M059J (cell line): ENCODE results near the gene PCSK5. TPM values are rescaled to one million over a fixed set of nuclear protein-coding genes. Genes with fewer than 3 reads are reported as not detected.

Source experiments
- DNase-seq: peaks from one replicate; pipeline ENCODE4 v3.0.0-alpha.2; 2012; ENCODE audit warnings: low read depth
- total RNA-seq: library from RNA; depleted of rRNA; stranded (reverse); fragments of >200 nt; shearing (Covaris generic); gene quantifications from 2 replicates; pipeline ENCODE4 v1.2.3, GENCODE V29; 2014

PCSK5 gene
- total RNA-seq, 1 experiment from 2014 or later = 0.10 TPM

DNA sequence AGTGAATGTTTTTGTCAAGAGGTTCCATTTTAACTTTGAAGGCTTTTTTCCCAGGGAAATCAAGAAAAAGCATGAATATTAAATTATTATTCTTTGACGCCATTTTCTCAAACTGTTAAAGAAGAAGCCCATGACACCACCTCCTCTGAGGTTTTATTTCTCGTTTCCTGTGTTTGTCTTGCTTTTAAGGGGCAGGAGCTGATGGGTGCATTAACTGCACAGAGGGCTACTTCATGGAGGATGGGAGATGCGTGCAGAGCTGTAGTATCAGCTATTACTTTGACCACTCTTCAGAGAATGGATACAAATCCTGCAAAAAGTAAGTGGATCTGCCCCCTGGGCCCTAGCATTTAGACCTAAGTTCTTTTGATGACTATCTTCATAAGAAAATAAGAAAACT is 298.4 kb downstream of the PCSK5 start:
- DNase-seq = no peak

DNA sequence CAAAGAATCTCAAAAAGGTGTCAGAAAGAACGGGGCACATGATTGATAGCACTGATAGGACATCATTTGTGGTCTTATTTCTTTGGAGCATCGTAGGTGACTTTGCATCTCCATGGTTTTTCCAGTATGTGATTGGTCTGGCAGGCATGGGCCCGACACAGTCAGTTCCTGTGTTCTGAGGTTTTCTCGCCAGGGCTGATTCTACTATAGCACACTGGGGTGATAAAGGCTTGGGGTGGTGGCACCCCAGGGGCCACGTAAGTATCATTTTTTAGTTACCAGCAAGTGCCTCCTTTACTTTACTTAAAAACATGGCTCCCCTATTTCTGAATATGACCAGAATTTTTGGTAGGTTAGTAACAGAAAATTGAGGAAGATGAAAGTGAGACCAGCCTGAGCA is 301.0 kb downstream of the PCSK5 start:
- no peak for DNase-seq

DNA sequence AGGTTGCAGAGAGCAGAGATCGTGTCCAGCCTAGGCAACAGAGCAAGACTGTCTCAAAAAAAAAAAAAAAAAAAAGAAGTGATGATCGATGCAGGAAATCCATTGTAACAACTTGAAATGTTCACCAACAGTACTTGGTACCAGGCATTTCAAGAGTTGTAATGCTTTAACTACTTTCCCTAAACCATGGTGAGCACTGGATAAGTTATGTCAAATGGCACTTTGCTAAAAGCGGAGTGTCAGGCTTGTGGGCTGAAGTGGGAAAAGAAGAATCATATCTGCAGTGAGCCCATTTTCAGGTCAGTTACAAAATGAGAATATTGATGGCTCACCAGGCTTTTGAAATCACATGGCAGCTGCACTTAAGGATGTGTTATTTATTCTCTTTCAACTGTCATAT is 301.5 kb downstream of the PCSK5 start:
- no peak for DNase-seq

DNA sequence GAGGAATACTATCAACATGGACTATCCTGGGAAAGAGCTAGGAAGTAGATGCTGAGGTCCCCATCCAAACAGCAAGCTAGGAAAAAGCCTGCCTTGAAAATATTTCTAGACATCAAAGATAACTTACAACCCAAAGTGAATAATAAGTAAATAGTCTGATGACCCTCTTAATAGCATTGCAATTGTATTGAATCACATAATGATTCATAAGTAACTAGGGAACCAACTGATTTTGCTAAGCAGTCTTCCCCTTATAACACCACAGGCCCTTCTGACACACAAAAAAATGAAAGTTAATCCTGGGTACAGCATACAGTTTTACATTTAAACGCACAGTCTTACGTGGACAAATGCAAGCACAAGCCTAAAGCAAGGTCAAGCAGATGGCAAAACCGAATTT is 304.4 kb downstream of the PCSK5 start:
- DNase-seq = no peak

DNA sequence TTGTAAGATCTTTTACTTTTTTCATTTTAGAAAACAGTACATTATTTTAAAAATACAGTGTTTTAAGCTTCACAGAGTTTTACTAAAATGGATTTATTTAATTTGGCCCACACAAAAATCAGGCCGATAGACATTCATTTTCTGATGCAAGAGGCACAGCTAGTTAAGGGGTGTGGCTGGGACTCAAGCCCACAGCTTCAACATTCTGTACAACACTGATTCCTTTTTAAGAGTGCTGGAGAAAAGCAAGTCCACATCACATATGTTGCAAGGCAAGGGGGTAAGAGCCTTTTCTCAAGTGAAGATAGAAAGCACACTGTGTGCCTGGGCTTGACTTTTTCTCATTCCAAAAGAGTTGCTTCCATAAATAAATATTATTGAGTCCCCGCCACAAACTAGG is 307.9 kb downstream of the PCSK5 start:
- no peak for DNase-seq

DNA sequence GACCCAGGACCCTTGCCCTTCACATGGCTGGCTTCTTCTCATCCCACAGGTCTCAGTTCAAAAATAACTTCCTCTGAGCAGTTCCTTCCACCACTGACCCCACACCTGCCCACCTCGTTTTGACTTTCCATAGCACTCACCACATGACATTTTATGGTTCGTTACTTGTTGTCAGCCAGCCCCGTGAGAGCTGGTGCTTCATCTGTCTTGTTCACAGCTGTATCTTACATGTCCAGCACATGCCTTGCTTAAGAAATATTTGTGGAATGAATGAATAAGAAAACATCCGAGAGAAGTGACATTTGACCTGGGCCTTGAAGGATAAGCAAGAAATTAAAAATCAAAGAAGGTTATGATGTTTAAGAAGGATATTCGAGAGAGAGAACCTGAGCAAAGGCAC is 309.8 kb downstream of the PCSK5 start:
- no peak for DNase-seq

DNA sequence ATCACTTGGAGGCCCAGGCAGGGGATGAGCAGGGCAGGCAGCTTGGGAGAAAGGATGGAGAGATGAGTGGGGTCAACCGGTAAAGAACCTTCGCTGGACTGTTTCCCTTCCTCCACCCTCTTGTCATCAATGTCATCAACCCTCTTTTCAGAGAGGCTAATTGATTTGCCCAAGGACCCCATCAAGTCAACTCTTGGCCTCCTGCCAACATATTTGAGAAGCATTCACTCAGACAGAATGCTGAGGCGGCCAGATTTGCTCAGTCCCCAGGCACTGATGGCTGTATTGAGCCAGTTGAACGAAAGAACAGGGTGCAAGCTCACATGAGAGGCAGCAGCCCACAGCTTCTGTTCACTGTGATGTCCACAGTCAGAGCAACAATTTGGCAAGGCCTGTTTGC is 310.3 kb downstream of the PCSK5 start:
- DNase-seq = no peak

DNA sequence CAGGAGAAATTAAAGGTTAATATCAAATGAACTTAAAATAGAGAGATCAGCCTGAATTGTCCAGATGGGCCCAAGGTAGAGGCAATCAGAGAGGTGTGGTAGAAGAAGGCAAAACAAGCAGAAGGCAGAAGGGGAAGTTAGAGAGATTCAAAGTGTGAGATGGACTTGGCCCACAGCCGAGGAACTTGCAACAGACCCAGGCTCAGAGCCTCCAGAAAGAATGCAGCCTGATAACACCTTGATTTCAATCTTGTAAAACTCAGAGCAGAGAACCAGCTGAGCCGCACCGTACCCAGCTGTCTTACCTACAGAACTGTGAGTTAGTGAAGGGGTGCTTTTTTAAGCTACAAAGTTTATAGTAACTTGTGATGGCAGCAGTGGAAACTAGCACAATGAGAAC is 312.9 kb downstream of the PCSK5 start:
- DNase-seq = no peak

DNA sequence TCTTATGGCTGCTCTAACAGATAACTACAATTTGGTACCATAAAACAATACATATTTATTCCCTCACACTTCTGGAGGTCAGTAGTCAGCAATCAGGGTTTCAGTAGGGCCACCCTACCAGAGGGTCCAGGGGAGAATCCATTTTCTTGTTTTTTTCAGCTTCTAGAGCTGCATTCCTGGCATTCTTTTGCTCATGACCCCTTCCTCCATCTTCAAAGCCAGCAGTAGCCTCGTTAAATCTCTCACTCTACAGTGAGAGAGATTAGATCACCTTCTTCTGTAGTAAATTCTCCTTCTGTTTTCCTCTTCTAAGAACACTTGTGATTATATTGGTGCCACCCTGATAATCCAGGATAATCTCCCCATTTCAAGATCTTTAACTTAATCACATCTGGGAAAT is 316.3 kb downstream of the PCSK5 start:
- DNase-seq = no peak

DNA sequence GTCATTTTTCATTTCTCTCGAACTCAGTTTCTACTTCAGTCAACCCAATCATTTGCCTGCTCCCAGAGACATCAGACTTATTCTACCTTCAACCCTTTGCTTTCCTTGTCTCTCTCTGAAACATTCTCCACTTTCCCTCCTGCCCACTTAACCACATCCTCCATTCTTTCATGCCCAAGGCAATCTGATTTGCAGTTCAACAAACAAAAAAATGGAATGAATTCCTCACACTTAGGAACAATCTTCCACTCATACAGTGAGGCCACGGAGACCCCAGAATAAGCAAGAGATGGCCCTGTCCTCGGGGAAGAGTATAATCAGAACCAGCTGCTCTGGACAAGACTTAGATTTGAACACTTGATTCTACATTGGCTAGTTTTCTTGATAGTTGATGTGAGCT is 323.3 kb downstream of the PCSK5 start:
- peak; percentile 59 for DNase-seq

DNA sequence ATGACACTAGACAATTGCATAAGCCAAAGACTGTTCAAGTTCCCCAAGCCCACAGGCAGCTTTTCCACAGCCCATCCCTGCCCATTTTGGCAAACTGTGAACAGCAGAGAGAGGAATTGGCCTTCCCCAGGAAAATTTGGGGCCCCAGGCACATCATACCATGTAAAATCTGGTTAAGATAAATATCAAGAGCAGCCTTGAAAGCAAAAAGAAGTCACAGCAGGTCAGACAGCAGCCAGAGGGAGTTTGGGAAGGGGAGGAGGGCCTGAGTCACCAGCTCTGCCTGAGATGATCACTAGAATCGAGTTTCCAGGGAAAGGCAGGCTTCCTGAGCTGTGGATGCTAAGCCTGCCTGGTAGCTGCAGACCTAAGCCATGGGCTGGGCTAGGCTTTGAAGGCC is 324.6 kb downstream of the PCSK5 start:
- peak; percentile 86 for DNase-seq

DNA sequence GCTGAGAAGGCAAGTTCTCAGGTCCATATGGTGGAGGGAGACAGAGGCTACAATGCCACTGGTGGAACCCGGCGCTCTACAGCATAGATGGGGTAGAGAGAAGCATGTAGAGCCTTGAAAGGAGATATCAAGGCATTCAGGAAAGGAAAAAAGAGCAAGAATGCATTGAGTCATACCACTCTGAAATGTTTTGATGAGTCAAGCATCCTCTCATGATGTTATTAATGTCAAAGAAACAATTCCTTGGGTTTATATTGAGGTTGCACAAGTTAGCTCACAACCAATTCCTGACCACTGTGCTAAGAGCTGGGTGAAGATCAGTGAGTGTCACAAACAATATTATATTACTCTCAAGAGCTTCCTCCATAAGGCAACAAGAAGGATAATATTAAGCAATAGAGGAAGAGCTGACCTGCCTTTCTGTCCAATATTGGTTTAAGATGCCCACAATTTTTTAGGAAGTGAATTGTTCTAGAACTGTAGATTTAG is 325.7 kb downstream of the PCSK5 start:
- DNase-seq = peak; percentile 88

DNA sequence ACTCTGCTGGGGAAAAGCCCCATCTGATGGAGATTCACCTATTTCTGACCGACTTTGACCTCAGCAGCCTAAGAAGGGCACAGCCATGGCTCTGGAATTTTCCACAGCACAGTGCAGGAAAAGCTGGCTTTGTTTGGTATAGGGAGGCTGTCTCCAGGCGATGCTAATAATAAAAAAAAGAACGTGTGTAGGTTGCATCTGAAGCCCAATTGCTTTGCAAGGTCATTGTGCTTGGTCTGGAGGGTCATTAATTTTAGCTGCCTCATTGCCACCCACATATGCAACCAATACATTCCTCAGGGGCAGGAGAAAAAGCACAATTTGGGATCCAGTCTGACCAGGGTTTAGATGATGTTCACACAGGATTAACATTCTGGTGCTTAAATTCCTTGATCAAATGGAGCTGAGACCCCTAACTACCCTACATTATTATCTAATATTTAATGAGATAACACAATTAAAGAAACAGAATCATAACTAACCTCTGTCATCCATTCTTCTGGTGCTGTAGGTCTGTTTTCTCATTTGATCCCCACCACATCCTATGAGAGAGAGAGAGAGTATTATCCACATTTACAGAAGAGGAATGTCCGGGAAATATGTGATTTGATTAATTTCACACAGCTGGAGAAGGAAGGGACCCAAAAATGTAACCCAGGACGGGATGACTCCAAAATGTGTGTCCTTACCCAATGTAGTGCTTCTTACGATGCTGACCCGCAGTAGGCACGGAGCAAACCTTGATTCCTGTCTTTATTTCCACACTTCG is 327.8 kb downstream of the PCSK5 start:
- no peak for DNase-seq

DNA sequence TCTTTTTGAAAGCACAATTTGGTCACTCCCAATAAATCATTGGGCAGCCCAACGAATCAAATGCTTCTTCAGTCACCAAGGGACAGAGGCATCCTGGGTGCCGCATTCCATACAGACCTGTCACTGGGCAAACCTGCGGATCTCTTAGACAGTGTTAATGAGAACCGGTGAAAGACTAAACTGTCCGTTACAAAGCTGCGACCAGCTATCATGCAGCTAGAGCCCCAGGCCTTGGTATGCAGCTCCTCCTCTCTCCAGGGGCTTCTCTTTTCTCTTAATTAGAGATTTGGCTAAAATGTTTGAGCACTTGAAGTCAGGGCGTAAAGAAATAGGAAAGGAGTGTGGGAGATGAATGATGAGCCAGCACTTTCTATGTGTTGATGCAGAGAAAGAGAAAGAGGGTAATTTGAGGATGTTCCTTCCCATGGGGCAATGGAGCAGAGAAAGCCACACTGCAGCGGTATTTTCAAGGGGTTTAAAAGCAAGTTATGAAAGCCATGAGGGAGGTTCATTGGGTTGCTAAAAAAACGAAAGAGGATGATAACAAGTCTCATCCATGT is 328.5 kb downstream of the PCSK5 start:
- no peak for DNase-seq

DNA sequence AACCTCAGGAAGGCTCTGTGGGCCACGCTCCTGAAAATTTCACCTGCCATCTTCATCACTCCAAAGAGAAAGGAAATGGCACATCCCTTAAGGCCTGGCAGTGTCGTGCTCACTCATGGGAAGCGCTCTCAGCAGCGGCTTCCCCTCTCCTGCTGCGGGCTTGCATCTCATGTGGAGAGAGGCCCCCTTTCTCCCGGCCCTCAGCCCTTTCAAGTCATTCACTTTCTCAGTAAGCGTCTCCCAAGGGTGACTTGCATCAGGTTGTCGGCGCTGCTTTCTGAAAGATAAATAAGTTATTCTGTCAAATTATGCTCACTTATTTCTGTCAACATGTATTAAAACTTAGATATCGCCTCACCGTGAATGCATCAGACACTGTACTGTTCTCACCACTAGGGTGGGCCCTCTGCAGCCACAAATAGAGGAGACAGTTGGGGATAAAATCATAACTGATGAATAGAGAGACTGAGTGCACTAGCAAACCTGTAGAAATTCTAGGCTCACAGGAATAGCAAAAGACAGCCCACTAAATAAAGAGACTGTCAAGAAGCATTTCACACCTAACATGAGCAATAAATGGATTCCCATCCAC is 329.2 kb downstream of the PCSK5 start:
- no peak for DNase-seq

DNA sequence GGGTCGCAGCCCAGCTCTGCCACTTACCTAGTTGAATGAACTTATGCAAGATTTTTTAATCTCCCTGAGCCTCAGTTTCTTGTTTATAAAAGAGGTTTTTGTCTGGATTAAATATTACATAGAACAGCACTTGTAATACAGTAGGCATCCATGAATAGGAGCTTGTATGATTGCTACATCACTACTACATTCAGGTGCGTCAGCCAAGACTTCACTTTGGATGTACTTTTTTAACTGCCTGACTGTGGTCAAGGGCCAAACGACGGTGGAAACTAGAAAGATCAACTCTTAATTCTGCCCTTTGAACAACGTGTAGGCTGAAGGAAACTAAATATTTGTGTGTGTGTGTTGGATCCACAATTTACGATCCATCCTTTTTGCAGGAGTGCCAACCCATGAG is 330.9 kb downstream of the PCSK5 start:
- no peak for DNase-seq

DNA sequence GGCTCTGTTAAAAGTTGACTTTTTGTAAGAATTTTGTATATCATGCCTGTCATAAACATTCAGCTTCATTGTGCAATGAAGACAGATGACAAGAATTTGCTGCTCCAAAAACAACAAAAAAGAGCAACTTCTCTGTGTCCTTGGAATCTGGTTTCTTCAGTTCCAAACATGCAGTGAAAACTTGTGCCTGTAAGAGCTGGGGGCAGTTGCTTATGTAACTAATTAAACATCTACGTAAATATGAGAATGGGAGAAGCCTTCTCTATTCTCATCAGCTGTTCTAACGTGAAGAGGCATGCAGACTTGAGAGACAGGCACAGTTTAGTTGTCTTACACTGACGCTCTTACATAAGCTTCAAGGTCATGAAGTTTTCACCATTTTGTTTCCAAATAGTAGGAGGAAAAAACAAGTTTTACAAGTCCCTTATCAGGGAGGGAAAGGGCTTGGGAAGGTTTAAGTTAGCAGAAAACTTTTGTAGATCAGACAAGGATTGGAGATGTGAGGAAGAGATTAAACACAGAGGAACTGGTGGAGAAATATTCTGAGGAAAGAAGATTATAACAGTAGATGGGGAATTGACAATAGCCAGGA is 333.4 kb downstream of the PCSK5 start:
- DNase-seq = no peak

DNA sequence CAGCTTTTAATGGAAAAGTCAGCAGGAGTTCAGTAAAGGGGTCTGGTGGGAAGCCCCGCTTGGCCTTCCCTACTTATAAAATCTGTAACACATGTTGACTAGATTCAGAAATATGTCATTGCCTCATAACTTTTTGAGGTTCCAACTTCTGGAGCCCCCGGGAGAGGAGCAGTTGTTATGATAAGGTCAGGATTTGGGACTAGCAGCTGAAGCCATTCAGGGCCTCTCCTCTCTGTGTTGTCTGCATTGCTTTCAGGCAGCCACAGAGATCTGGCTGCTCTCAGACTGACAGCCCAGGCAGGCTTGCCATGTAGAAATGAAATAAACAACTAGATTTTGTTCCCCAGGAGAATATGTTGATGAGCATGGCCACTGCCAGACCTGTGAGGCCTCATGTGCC is 336.7 kb downstream of the PCSK5 start:
- DNase-seq = no peak

DNA sequence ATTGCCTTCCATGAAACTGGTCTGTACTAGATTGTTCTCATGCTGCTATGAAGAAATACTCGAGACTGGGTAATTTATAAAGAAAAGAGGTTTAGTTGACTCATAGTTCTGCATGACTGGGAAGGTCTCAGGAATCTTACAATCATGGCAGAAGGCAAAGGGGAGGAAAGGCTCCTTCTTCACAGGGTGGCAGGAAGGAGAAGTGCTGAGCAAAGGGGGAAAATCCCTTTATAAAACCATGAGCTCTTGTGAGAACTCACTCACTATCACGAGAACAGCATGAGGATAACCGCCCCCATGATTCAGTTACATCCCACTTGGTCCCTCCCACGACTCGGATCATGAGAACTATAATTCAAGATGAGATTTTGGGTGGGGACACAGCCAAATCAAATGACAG is 340.5 kb downstream of the PCSK5 start:
- DNase-seq = no peak

DNA sequence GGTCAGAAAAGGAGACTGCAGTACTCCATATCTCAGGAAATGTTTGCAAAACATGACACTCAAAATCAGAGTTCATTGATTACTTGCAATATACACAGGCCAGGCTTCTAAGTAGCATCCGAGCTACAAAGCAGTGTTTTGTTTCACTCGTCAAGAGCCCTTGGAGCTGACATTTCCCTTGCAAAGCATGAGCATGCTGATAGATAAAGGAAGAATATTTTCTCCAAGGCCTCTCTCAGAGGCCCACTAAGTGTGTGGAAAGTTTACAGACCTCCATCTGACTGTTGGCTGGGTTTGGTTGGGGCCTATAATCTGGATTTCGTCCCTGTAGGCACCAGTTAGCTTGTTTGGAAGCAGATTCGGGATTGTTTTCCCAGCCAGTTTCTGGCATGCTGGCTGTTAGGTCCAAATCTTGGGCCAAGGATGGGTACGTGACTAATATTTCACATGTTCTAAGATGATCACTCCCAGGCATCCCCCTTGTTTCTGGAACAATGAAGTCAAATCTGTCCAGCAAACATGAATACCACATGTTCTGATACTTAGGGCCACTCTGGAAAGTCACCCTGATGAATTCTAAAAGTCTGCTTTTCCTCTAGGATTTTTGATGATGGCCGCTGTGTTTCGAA is 342.5 kb downstream of the PCSK5 start:
- no peak for DNase-seq

DNA sequence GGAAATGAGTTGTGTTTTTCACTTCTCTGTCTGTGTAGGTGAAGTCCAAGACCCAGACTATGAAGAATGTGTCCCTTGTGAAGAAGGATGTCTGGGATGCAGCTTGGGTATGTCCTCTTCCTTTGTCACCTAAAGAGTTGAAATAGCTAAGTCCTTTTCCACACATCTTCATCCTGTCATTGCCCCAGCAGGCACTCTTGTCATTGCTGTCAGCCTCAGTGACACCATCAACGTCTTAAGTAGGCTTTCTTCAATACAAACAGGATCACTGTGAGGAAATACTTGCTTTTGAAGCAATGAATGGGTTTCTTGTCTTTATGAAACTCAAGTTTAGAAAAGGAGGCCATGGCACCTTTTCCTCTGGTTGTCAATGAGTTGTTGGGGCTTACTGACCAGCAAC is 350.1 kb downstream of the PCSK5 start:
- DNase-seq = no peak

DNA sequence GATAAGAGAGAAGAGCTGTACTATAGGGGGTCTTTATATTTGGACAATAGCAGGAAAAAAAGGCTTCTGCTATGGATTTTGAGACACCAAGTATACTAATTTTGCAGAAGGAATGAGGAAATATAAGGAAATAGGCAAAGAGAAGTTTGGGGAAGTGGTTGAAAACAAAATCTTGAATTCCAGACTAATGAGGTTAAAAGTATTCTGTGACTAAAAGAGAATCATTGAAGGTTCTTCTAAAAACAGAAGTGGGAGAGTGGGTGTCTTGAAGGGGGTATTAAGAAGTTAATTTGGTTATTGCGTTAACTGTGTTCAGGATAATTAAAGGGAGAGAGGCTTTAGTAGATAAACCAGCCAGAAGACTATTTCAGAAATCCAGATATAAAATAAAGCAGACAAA is 355.0 kb downstream of the PCSK5 start:
- no peak for DNase-seq

DNA sequence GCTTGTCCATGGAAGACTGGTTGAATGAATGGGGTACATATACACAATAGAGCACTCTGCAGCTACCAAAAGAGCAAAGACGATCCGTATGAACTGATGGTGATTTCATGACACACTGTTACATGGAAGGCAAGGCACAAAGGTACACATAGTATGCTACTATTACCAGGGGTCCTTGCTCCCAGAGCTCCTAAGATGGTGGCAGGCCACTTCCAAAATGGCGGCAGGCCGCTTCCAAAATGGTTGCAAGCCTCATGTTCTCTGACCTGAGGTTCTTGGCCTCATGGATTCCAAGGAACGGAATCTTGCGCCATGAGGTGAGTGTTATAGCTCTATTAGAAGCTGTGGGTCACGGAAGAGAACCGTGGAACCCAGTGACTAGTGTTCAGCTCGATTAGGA is 356.2 kb downstream of the PCSK5 start:
- no peak for DNase-seq
